Stimulated activated CD8-positive, alpha-beta memory T cell treated with anti-CD3 and anti-CD28 coated beads, Interleukin-7, amount 100 ng/mL, for 48 hours (primary cell): ENCODE measurements around the gene ENO2.
"Not testable (repeated sequence)": the region's sequence is repeated elsewhere in the genome, so short reads cannot be mapped to it uniquely, and the experiment has no call there.

Experiments
- DNase-seq, 2 donors: peaks; one replicate each; pipeline ENCODE4 v3.0.0-alpha.2; 2020; ENCODE audit warnings: low read depth in 1 of 2; ENCODE audit errors: extremely low read depth in 1 of 2

The ENO2 gene

GRCh38 chr12:6914246-6914946, at the start of gene ENO2:
Gene ENO2 (plus strand): TSS chr12:6914580. CDS start chr12:6915833, 1,253 bp downstream.
- DNase-seq = peak; percentile 71 to 76

GRCh38 chr12:6865307-6865706, 49.1 kb upstream of the ENO2 start:
- DNase-seq = not testable (repeated sequence)

- no peak for DNase-seq
Measured at GRCh38 chr12:6866163-6866919, 48.0 kb upstream of the ENO2 start.

- DNase-seq = no peak
Measured at GRCh38 chr12:6866920-6867412, 47.4 kb upstream of the ENO2 start.

- DNase-seq = peak; percentile 67 to 70
Measured at GRCh38 chr12:6867413-6868210, 46.8 kb upstream of the ENO2 start, which contains the start of gene TPI1. Gene TPI1 (plus strand): TSS chr12:6867531. CDS start chr12:6867567, 36 bp downstream.

GRCh38 chr12:6868211-6869048, 46.0 kb upstream of the ENO2 start:
- DNase-seq = no peak

GRCh38 chr12:6869049-6870021, 45.0 kb upstream of the ENO2 start:
- DNase-seq = peak in 1 of 2 donors; percentile 70

GRCh38 chr12:6870304-6870703, 44.1 kb upstream of the ENO2 start:
- DNase-seq = not testable (repeated sequence)

- DNase-seq = peak in 1 of 2 donors; percentile 38
Measured at GRCh38 chr12:6871052-6871957, 43.1 kb upstream of the ENO2 start.

- peak; percentile 74 to 76 for DNase-seq
Measured at GRCh38 chr12:6872073-6873048, 42.0 kb upstream of the ENO2 start.

GRCh38 chr12:6873094-6874014, 41.0 kb upstream of the ENO2 start, which contains the start of gene SPSB2:
Gene SPSB2 (minus strand): TSS chr12:6873303. CDS start chr12:6872901, 402 bp downstream.
- DNase-seq = peak; percentile 98 to 99

- not testable (repeated sequence) for DNase-seq
Measured at GRCh38 chr12:6874015-6874368, 40.4 kb upstream of the ENO2 start.

GRCh38 chr12:6879824-6880223, 34.6 kb upstream of the ENO2 start:
- DNase-seq = not testable (repeated sequence)

- no peak for DNase-seq
Measured at GRCh38 chr12:6883252-6883651, 31.1 kb upstream of the ENO2 start.

- DNase-seq = no peak
Measured at GRCh38 chr12:6883683-6884082, 30.7 kb upstream of the ENO2 start.

- no peak for DNase-seq
Measured at GRCh38 chr12:6884539-6884938, 29.8 kb upstream of the ENO2 start.
